CD4-positive, alpha-beta T cell treated with Interleukin-15 for 4 hours (primary cell): ENCODE results near the gene NRXN3.

Experiments used
- DNase-seq: peaks from one replicate; pipeline ENCODE4 v3.0.0-alpha.2; 2020; ENCODE audit warnings: low spot score

Gene NRXN3

GRCh38 chr14:79583738-79584408, 1413.7 kb downstream of the NRXN3 start:
- no peak for DNase-seq

- no peak for DNase-seq
These were observed 1414.5 kb downstream of the NRXN3 start for GRCh38 chr14:79584679-79585078.

DNA sequence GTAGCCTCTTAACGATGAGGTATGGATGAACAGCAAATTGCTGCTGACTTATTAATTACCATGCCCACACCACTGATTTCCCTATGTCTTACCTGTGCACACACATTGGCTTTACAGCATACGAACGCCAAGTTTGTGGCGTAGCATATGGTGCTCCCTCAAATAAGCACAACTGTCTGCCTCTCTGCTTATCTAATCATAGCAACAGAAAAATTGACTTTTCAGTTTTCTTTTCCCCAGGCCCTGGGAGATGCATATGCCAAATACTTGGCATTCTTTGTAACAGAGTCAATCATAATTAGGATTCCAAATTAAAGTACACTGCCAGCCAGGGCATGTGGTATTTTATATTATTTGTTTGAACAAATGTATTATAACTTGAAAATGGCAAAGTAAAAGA, 1415.7 kb downstream of the NRXN3 start:
- DNase-seq = no peak

DNA sequence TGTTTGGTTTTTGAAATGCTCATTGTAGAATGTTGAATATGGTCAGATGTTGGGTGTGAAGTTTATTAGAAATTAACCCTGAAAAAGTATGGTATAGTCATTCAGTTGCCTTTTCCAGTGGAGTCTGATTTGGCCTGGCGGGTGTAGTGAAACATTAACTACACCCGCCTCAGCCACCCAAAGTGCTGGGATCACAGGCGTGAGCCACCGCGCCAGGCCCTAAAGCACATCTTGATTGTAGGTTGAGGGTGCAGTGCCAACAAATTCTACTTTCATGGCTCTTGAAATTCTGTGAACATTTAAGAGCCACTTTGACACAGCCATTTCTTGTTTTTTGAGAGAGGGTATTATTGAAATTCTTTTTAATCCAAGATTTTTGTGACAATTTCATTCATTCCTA, 1416.2 kb downstream of the NRXN3 start:
- no peak for DNase-seq

DNA sequence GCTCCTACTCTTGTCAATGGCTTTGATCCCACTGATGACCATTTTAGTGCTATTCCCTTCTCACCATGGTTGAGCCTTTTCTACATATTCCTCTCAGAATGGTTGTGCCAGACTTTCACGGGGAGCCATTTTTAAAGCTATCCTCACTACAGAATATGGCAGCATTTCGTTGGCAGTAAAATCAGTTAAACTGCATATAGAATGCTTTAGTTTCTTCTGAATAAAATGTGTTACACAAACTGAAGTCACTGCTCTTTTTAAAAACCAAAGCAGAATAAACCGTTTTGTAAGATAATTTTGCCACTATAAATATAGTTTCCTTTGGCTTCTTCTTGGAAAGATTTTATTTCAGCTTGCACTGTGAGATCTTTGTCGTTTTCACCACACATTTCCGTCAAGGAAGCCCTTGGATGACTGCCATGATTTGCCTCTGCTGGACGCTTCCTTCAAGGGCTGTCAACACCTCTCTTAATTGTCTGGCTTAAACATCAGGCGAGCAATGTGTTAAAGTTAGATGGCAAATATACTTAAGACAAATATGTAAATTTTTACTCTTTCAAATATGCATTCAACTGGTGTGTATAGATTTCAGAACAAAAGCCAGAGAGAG, 1416.9 kb downstream of the NRXN3 start:
- no peak for DNase-seq

DNA sequence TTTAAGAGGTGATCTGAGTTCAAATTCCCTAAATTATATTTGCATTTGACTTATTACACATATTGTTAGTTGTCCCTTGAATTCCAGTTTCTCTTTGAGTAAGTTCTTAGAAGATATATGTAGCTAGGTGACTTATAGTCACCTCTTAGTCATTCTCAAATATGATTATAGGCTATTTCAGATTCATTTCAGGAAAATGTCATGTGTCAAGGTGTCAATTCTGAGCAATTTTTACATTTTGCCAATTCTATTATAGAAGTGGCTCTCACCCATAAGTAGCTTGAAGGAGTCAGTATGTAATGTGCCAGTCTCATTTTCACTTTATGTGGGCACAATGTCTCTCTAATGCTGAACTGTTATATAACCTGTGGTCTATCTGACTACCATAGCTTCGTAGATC, 1417.7 kb downstream of the NRXN3 start:
- no peak for DNase-seq

- no peak for DNase-seq
These were observed 1418.2 kb downstream of the NRXN3 start for GRCh38 chr14:79588398-79588797.

GRCh38 chr14:79596551-79596950, 1426.4 kb downstream of the NRXN3 start:
- no peak for DNase-seq

- DNase-seq = no peak
These were observed 1427.4 kb downstream of the NRXN3 start for GRCh38 chr14:79597566-79597965.

- DNase-seq = no peak
These were observed 1428.2 kb downstream of the NRXN3 start for GRCh38 chr14:79598339-79598738.

DNA sequence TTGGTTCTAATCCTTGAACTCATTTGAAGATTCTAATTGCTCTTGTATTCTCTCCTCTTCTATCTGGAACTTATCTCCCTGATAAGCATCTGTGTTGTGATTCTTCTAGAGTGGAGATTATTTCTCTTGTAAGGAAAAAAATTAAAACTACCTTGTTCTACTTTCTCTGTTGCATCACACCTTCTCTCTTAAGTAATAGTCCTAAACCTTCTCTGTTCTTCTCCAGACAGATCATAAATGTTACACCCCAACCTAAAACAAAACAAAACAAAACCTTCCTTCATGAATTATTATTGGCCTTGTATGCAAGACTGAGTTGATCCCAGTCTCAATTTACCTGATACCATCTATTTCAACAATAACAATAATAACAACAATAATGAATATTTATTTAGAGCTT, 1429.1 kb downstream of the NRXN3 start:
- DNase-seq = no peak

DNA sequence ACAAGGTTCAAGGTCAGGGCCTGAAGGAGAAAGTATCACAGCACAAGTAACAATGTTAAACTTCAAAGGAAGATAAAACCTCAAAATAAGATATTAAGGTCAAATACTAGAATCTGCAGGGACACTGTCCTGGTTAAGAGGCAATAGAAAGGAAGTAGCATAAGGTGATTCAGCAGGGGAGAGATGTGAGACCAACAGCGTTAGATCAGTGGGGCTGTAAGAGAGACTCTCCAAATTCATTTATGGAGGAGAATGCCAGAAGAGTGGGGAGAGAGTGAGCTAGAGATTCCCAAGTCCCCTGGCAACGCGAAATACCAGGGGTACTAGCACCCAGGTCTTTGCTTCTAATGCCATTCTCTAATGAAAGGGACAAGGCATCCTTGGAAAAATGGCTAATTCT, 1430.2 kb downstream of the NRXN3 start:
- no peak for DNase-seq

DNA sequence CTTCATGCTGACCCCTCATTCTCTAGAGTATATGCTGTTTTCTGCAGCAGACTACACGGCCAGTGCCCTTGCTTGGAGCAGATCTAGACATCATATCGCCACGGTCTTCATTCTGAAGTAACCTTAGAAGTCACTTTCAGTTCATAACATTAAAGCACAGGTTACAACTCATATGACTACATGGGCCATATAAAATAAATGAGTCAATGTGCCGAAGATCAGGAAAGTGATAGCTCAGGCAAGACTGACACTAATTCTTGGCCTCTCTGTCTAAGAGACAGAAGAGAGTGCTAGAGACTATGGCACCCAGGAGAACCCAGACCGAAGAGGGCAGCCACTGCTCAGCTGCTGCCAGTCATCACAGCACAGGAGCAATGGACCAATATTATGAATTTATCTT, 1431.4 kb downstream of the NRXN3 start:
- no peak for DNase-seq

- DNase-seq = no peak
These were observed 1431.9 kb downstream of the NRXN3 start for GRCh38 chr14:79602045-79602444.

- no peak for DNase-seq
These were observed 1432.6 kb downstream of the NRXN3 start for GRCh38 chr14:79602742-79603141.

DNA sequence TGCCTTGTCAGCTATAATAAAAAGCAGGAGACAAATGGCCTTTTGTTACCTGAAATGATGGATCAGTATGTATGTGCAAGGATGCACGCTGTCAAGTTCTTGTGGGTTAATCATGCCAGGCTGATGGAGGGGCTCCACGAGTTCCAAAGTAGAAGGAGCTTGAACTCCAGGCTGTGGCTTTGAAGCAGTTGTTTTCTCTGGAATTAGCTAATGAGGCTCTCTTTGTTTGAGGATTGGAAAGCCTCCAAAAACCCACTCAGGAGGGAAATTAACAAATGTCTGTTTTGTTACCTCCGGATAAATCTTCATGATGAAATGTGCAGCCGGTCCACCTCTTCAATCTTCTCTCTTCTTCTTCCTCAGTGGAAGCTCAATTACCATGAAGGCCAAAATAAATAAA, 1435.7 kb downstream of the NRXN3 start:
- DNase-seq = no peak

DNA sequence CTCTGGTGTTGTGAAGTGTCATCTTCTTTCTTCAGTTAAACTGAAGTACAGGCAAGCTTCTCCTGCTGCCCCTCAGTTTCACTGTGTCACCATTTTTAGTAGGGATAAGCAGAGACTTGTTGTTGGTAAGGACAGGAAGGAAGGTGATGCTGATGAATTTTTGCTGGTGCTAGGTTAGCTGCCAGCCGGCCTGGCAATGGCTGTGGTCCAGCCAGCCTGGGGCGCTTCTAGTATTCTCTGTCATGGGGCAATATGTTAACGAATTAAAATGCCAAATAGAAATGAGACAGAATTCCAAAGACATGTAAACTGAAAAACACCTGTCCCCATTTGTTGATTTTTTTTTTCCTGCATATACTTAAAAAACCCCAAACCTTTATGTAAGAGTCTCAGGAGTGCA, 1438.3 kb downstream of the NRXN3 start:
- no peak for DNase-seq

- no peak for DNase-seq
These were observed 1443.5 kb downstream of the NRXN3 start for GRCh38 chr14:79613625-79614024.

DNA sequence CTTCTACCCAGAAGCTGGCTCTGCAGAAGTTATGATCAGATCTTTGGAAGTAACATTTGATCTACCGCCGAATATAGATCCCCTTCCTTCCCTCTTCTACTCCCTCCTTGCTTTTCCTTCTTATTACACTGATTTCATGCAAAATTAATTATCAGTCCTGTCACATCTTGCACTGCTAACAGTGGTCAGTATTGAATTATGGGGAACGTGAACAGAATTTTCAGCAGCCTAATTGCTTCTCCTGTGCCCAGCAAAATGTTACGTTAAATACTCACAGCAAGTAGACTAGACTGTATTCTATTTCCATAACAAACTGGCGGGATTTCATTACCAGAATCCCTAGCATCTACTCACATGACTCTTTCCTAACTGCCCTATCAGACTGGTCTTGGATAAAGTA, 1444.3 kb downstream of the NRXN3 start:
- no peak for DNase-seq

DNA sequence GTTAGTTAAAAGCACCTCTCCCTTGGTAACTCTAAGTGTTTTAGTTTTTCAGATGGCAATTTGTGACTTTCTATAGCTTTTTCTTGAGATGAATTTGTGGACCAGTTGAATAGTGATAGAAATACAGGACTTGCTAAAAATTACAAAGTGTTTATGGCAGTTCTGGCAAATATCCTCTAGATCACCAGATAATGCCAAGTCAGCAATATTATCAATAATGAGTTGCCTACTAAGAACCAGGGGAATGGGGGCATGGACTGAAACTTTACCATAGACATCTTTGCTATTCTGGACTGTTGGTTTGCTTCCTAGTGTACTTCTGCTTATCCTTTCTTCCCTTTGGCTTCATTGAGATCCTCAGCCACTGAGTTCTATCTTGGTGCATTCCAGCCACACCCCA, 1456.9 kb downstream of the NRXN3 start:
- DNase-seq = no peak

DNA sequence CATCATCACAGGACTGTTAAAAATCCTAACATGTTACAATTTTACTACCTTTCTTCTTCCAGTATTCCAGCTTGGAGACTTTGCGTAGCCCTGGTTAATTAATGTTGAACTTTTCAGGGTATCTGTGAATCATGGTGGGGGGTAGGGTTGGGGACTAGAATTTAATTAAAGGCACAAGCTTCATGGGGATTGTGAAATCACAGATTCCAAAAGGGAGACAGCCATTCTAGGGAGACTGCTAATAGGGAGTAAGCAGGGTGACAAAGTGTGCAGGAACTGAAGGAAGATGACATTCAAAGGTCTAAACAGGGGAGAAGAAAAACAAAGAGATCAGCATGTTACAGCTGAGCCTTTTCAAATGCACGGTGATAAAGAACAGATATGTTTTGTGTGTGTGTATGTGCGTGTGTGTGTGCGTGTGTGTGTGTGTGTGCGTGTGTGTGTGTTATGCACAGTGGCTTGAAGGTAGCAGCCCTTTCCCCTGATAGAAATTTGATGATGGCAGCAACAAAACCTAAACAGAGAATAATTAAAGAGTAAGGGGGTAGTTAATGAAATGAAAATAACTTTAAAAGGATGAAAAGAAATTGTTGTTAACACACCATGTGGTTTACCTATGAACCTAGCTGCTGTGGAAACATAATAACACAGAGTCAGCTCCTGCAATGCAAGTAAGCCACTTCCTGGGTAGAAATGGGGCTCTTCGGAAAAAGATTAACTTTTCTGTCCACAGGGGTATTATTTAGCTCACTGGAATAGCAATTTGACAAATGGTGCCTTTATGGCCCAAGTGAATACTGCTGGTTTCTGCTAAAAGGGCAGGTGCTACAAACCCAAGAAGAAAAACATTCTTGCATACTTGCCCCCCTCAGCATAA, 1459.5 kb downstream of the NRXN3 start:
- no peak for DNase-seq

DNA sequence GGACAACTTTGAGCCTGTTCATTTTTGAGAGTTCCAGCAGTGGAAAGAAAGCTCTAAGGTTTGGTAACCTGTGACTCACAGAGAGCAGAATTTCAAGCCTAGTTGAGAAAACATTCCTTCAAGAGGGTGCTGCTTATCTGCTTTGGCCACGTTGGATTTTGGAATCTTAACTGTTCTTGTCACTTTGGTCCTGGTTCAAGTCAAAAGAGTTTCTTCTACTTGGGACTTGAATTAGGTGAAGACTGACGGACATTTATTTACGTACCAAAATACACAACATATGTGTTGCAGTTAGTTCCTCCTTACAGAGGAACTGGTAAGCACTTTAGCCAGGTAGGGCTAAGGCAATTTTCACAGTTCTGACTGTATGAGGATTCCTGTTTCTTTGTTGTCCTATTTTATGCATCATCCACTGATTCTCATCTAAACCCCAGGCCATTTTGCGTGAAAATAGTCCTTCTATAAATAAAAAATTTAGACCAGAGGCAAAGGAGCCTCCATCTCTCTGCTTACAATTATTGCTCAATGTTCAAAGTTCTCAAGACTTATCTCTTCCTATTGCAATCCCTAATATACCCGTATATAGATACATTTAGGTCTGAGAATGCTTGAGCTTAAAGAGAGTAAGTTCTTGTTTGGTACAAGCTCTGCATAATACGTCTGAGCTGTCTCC, 1460.3 kb downstream of the NRXN3 start:
- DNase-seq = no peak

GRCh38 chr14:79631276-79631675, 1461.1 kb downstream of the NRXN3 start:
- no peak for DNase-seq
